ENCODE measurements around the gene PLAC1. TPM values are rescaled to one million over a fixed set of nuclear protein-coding genes. Genes with fewer than 3 reads are reported as not detected.

Gene PLAC1
- total RNA-seq, 6 experiments from 2014 or later = 0.51 TPM; not detected in 5

DNA sequence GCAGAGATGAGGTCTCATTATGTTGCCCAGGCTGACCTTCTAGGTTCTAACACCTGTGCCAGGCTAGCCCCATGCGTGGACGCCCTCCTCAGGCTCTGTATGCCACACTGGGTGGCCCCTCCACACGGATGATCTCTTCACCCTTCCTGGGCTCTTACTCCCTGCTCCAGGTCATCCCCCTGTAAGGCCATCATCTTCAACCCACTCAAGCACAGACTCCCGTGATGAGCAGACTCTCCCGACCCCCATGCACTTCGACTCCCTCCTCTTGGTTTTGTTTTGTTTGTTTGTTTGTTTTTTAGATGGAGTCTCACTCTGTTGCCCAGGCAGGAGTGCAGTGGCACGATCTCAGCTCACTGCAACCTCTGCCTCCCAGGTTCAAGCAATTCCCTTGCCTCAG, 127.4 kb downstream of the PLAC1 start:
- H3K9me3 Mint-ChIP-seq = no peaks in the 10 kb centered on the region
- H3K4me1 Mint-ChIP-seq (ENCODE audit: low read depth) = peaks cover 18% of the 10 kb centered on the region
- no peaks in the 10 kb centered on the region; the same call in none of the 2 replicates for H3K27me3 Mint-ChIP-seq (ENCODE audit: insufficient read depth)
- no peaks in the 10 kb centered on the region for H3K36me3 Mint-ChIP-seq (ENCODE audit: low read depth)
- no peak for DNase-seq
- H3K4me3 Mint-ChIP-seq = no peak overlapping the region
- TF ChIP-seq, protein P1, sequence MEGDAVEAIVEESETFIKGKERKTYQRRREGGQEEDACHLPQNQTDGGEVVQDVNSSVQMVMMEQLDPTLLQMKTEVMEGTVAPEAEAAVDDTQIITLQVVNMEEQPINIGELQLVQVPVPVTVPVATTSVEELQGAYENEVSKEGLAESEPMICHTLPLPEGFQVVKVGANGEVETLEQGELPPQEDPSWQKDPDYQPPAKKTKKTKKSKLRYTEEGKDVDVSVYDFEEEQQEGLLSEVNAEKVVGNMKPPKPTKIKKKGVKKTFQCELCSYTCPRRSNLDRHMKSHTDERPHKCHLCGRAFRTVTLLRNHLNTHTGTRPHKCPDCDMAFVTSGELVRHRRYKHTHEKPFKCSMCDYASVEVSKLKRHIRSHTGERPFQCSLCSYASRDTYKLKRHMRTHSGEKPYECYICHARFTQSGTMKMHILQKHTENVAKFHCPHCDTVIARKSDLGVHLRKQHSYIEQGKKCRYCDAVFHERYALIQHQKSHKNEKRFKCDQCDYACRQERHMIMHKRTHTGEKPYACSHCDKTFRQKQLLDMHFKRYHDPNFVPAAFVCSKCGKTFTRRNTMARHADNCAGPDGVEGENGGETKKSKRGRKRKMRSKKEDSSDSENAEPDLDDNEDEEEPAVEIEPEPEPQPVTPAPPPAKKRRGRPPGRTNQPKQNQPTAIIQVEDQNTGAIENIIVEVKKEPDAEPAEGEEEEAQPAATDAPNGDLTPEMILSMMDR (IDR thresholded peaks at IDR 0.05) = no peak
- no peak overlapping the region for H3K27ac Mint-ChIP-seq

DNA sequence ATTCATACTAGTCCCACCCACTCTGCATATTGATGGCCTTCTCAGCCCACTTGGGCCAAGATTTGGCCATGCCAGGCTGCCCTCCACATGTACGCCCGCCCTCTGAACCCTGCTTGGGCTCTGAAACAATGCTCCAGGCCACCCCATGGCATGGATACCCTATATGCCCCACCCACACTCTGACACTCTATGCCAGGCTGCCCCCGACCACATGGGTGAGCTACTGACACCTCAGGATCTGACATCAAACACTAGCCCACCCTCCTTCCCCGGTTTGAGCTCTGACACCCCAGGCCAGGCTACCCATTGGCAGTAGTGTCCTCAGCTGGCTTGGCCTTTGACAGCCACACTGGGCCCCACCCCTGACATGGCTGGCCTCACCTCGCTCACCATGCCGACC, 128.8 kb downstream of the PLAC1 start:
- Mint-ChIP-seq H3K27ac (no peak overlapping the region; the same call in 1 of the 2 replicates), H3K4me1 (ENCODE audit: low read depth) (peaks cover 26% of the 10 kb centered on the region), H3K4me3 (no peak overlapping the region), H3K27me3 (ENCODE audit: insufficient read depth) (no peaks in the 10 kb centered on the region; the same call in none of the 2 replicates), H3K9me3 (no peaks in the 10 kb centered on the region), H3K36me3 (ENCODE audit: low read depth) (no peaks in the 10 kb centered on the region)
- TF ChIP-seq, protein P1 (IDR thresholded peaks at IDR 0.05) = no peak
- no peak for DNase-seq

GRCh38 chrX:134528960-134529359, 129.3 kb downstream of the PLAC1 start:
- Mint-ChIP-seq H3K4me1 (ENCODE audit: low read depth) (peaks cover 31% of the 10 kb centered on the region), H3K4me3 (peak overlapping the region; percentile 24; the same call in 1 of the 2 replicates), H3K36me3 (ENCODE audit: low read depth) (no peaks in the 10 kb centered on the region), H3K9me3 (no peaks in the 10 kb centered on the region), H3K27me3 (ENCODE audit: insufficient read depth) (no peaks in the 10 kb centered on the region; the same call in none of the 2 replicates), H3K27ac (peak overlapping the region; percentile 57; the same call in 1 of the 2 replicates)
- TF ChIP-seq, protein P1 (IDR thresholded peaks at IDR 0.05) = no peak
- DNase-seq = no peak

GRCh38 chrX:134526399-134526798, 131.9 kb downstream of the PLAC1 start:
- Mint-ChIP-seq H3K27me3 (ENCODE audit: insufficient read depth) (no peaks in the 10 kb centered on the region; the same call in 1 of the 2 replicates), H3K9me3 (no peaks in the 10 kb centered on the region), H3K4me3 (no peak overlapping the region), H3K27ac (no peak overlapping the region), H3K4me1 (ENCODE audit: low read depth) (peaks cover 31% of the 10 kb centered on the region), H3K36me3 (ENCODE audit: low read depth) (no peaks in the 10 kb centered on the region)
- TF ChIP-seq, protein P1 (IDR thresholded peaks at IDR 0.05) = no peak
- DNase-seq = no peak

- peak overlapping the region; percentile 50 for H3K27ac Mint-ChIP-seq
- H3K27me3 Mint-ChIP-seq (ENCODE audit: insufficient read depth) = no peaks in the 10 kb centered on the region; the same call in 1 of the 2 replicates
- peak overlapping the region; percentile 2; the same call in 1 of the 2 replicates for H3K4me3 Mint-ChIP-seq
- DNase-seq = no peak
- TF ChIP-seq, protein P1 (IDR thresholded peaks at IDR 0.05) = no peak
- no peaks in the 10 kb centered on the region for H3K36me3 Mint-ChIP-seq (ENCODE audit: low read depth)
- no peaks in the 10 kb centered on the region for H3K9me3 Mint-ChIP-seq
- H3K4me1 Mint-ChIP-seq (ENCODE audit: low read depth) = peaks cover 35% of the 10 kb centered on the region
Measured at GRCh38 chrX:134525086-134525792, 133.0 kb downstream of the PLAC1 start.
